ENCODE data around the gene NFKB1.
"Not testable (repeated sequence)": the region's sequence is repeated elsewhere in the genome, so short reads cannot be mapped to it uniquely, and the experiment has no call there.

DNA sequence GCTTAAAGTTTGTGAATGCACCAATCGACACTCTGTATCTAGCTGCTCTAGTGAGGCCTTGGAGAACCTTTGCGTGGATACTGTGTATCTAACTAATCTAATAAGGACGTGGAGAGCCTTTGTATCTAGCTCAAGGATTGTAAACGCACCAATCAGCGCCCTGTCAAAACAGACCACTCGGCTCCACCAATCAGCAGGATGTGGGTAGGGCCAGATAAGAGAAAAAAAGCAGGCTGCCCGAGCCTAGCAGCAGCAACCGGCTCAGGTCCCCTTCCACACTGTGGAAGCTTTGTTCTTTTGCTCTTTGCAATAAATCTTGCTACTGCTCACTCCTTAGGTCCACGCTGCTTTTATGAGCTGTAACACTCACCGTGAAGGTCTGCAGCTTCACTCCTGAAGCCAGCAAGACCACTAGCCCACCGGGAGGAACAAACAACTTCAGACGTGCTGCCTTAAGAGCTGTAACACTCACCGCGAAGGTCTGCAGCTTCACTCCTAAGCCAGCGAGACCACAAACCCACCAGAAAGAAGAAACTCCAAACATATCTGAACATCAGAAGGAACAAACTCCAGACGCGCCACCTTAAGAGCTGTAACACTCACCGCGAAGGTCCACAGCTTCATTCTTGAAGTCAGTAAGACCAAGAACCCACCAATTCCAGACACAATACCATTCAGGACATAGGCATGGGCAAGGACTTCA is 17.0 kb upstream of the NFKB1 start:
- not testable (repeated sequence) for TF ChIP-seq CTCF, POLR2A (IDR thresholded peaks at IDR 0.05)

All from adrenal gland (tissue), 5 donors.